Measurements from ENCODE around the gene SLC4A11.

The SLC4A11 gene

DNA sequence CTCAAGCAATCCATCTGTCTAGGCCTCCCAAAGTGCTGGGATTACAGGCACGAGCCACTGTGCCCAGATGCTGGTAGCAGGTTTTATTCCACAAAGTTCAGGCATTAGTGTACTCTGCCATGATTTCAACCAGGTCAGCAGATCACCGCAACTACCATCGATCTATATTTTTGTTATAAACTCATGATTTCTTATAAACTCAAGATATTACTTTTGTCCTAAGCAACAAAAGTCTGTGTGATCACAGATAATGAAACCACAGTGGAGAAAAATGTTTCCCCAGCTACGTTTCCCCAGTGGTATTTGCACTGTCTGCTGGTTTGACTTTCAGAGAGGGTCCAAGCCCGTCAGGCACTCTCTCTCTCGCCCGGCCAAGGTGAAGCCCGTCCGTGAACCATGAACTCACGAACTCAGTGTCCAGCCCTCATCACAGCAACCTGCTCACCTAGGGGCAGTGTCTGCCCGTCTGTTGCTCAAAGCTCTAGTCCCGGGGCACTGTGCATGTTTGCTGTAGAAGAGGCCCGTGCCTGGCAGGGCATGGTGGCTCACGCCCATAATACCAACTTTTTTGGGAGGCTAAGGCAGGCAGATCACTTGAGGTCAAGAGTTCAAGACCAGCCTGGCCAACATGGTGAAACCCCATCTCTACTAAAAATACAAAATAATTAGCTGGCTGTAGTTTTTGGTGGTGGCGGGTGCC is 7.0 kb downstream of the SLC4A11 start:
- Histone ChIP-seq H3K36me3 (ENCODE audit: insufficient read depth) (no peaks in the 10 kb centered on the region), H3K4me3 (IDR thresholded peaks at IDR 0.05; ENCODE audit: insufficient read depth, low read depth, low read length) (no peak overlapping the region), H3K27me3 (ENCODE audit: insufficient read depth, low read depth) (no peaks in the 10 kb centered on the region), H3K27ac (no peak overlapping the region), H3K79me2 (ENCODE audit: insufficient read depth, low read depth) (no peaks in the 10 kb centered on the region), H3K4me2 (no peak overlapping the region), H4K20me1 (ENCODE audit: insufficient read depth) (no peaks in the 10 kb centered on the region), H3K4me1 (ENCODE audit: low read depth, poor library complexity, severe bottlenecking) (no peaks in the 10 kb centered on the region), H2AFZ (ENCODE audit: low read depth) (no peak overlapping the region), H3K9ac (no peak overlapping the region)
- no peak for TF ChIP-seq CTCF (conservative IDR thresholded peaks at IDR 0.05; ENCODE audit: low read depth, low read length)

DNA sequence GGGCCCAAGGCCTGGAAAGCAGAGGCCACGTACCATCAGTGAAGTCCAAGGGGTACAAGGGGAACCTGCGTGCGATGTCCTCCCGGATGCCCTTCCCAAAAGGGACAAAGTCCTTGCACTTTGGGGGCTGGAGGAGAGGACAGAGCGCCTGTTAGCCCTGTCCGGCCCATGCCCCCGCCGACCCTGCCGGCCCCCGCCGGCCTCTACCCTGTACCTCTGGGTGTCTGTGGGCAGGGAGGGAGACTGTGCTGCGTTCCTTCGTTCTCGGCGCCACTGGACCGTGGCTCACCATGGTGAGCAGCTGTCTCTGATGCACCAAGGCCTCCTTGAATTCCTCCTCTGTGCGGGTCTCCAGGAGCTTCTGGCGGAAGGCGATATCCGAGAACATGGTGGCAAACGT is 7.9 kb downstream of the SLC4A11 start:
- Histone ChIP-seq H2AFZ (ENCODE audit: low read depth) (no peak overlapping the region), H3K4me2 (no peak overlapping the region), H3K4me1 (ENCODE audit: low read depth, poor library complexity, severe bottlenecking) (no peaks in the 10 kb centered on the region), H3K27ac (no peak overlapping the region), H3K27me3 (ENCODE audit: insufficient read depth, low read depth) (no peaks in the 10 kb centered on the region), H3K9ac (no peak overlapping the region), H4K20me1 (ENCODE audit: insufficient read depth) (no peaks in the 10 kb centered on the region), H3K79me2 (ENCODE audit: insufficient read depth, low read depth) (no peaks in the 10 kb centered on the region), H3K4me3 (IDR thresholded peaks at IDR 0.05; ENCODE audit: insufficient read depth, low read depth, low read length) (no peak overlapping the region), H3K36me3 (ENCODE audit: insufficient read depth) (no peaks in the 10 kb centered on the region)
- TF ChIP-seq CTCF (conservative IDR thresholded peaks at IDR 0.05; ENCODE audit: low read depth, low read length) = no peak

- H3K9ac ChIP-seq = no peak overlapping the region
- H3K36me3 ChIP-seq (ENCODE audit: insufficient read depth) = no peaks in the 10 kb centered on the region
- no peak overlapping the region for H2AFZ ChIP-seq (ENCODE audit: low read depth)
- H3K27ac ChIP-seq = no peak overlapping the region
- no peaks in the 10 kb centered on the region for H4K20me1 ChIP-seq (ENCODE audit: insufficient read depth)
- no peaks in the 10 kb centered on the region for H3K79me2 ChIP-seq (ENCODE audit: insufficient read depth, low read depth)
- no peaks in the 10 kb centered on the region for H3K27me3 ChIP-seq (ENCODE audit: insufficient read depth, low read depth)
- no peak overlapping the region for H3K4me2 ChIP-seq
- TF ChIP-seq CTCF (conservative IDR thresholded peaks at IDR 0.05; ENCODE audit: low read depth, low read length) = no peak
- H3K4me3 ChIP-seq (IDR thresholded peaks at IDR 0.05; ENCODE audit: insufficient read depth, low read depth, low read length) = no peak overlapping the region
- H3K4me1 ChIP-seq (ENCODE audit: low read depth, poor library complexity, severe bottlenecking) = no peaks in the 10 kb centered on the region
These were observed 9.2 kb downstream of the SLC4A11 start for GRCh38 chr20:3229798-3230197.

DNA sequence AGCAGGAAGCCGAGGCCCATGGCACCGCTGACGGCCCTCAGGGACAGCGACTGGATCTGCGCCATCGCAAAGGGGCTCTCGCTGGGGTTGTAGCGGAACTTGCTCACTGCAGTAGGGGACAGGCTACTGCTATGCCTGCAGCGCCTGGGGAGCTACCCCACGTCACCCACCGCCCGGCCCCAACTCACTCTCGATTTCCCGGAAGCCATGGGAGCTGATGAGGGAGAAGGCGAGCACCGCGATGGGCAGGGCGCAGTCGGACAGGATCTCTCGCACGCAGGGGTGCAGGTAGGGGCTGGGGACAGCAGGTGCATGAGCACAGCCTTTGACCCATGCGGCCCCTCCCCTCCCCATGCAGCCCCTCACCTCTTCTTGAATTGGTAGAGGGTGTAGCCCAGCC is 9.8 kb downstream of the SLC4A11 start:
- Histone ChIP-seq H3K4me3 (IDR thresholded peaks at IDR 0.05; ENCODE audit: insufficient read depth, low read depth, low read length) (no peak overlapping the region), H3K4me1 (ENCODE audit: low read depth, poor library complexity, severe bottlenecking) (no peaks in the 10 kb centered on the region), H3K79me2 (ENCODE audit: insufficient read depth, low read depth) (no peaks in the 10 kb centered on the region), H3K36me3 (ENCODE audit: insufficient read depth) (no peaks in the 10 kb centered on the region), H3K27ac (no peak overlapping the region), H2AFZ (ENCODE audit: low read depth) (no peak overlapping the region), H4K20me1 (ENCODE audit: insufficient read depth) (no peaks in the 10 kb centered on the region), H3K9ac (no peak overlapping the region), H3K4me2 (no peak overlapping the region), H3K27me3 (ENCODE audit: insufficient read depth, low read depth) (no peaks in the 10 kb centered on the region)
- no peak for TF ChIP-seq CTCF (conservative IDR thresholded peaks at IDR 0.05; ENCODE audit: low read depth, low read length)
